Type B pancreatic cell (in vitro differentiated cells): ENCODE results near the gene MAPK14. TPM values are rescaled to one million over a fixed set of nuclear protein-coding genes. Genes with fewer than 3 reads are reported as not detected.

Source experiments
- DNase-seq: peaks from one replicate; pipeline ENCODE4 v3.0.0; 2021; ENCODE audit warnings: mixed read lengths; ENCODE audit not compliant: unreplicated experiment; ENCODE audit errors: extremely low spot score
- H3K27ac Mint-ChIP-seq: 2 replicates; pipeline ENCODE4 v1.8.0; 2021; ENCODE audit warnings: mild to moderate bottlenecking, mixed read lengths
- H3K27me3 Mint-ChIP-seq: 2 replicates; pipeline ENCODE4 v1.8.0; 2021; ENCODE audit warnings: mixed read lengths
- H3K36me3 Mint-ChIP-seq: 2 replicates; pipeline ENCODE4 v1.8.0; 2021; ENCODE audit warnings: mixed read lengths
- H3K4me1 Mint-ChIP-seq: one replicate; pipeline ENCODE4 v1.8.0; 2021; ENCODE audit warnings: mixed read lengths; ENCODE audit not compliant: unreplicated experiment
- H3K4me3 Mint-ChIP-seq: 2 replicates; pipeline ENCODE4 v1.8.0; 2021; ENCODE audit warnings: mild to moderate bottlenecking, mixed read lengths
- H3K9me3 Mint-ChIP-seq: 2 replicates; pipeline ENCODE4 v1.8.0; 2021; ENCODE audit warnings: mixed read lengths
- CTCF ChIP-seq: fragments of 200-600 bp; sonication (generic); conservative IDR thresholded peaks from 2 replicates; pipeline ENCODE4 v1.5.0; 2021; ENCODE audit warnings: antibody characterized with exemption, mild to moderate bottlenecking
- total RNA-seq: library from RNA; stranded (reverse); gene quantifications from 2 replicates; pipeline ENCODE4 v1.2.1, GENCODE V29; 2021; ENCODE audit warnings: low replicate concordance

Gene MAPK14
- total RNA-seq, 1 donor from 2014 or later, result 40.1 TPM

- no peak for DNase-seq
- H3K27ac Mint-ChIP-seq, result peak overlapping the region; percentile 88
- no peak for TF ChIP-seq CTCF
- peak overlapping the region; percentile 64 for H3K4me3 Mint-ChIP-seq
- peaks cover 41% of the 10 kb centered on the region for H3K4me1 Mint-ChIP-seq
- H3K36me3 Mint-ChIP-seq, result no peaks in the 10 kb centered on the region
- H3K9me3 Mint-ChIP-seq, result no peaks in the 10 kb centered on the region
- no peaks in the 10 kb centered on the region for H3K27me3 Mint-ChIP-seq
Measured at GRCh38 chr6:36095497-36096391, 68.1 kb downstream of the MAPK14 start.

GRCh38 chr6:36098253-36098919, 70.8 kb downstream of the MAPK14 start:
- Mint-ChIP-seq H3K27me3 (no peaks in the 10 kb centered on the region), H3K4me1 (peaks cover 41% of the 10 kb centered on the region), H3K27ac (peak overlapping the region; percentile 60), H3K36me3 (peaks cover 9% of the 10 kb centered on the region), H3K9me3 (no peaks in the 10 kb centered on the region), H3K4me3 (no peak overlapping the region)
- no peak for TF ChIP-seq CTCF
- no peak for DNase-seq

- TF ChIP-seq CTCF, result peak; percentile 42
- Mint-ChIP-seq H3K27me3 (no peaks in the 10 kb centered on the region), H3K9me3 (no peaks in the 10 kb centered on the region), H3K4me1 (peaks cover 41% of the 10 kb centered on the region), H3K36me3 (peaks cover 12% of the 10 kb centered on the region), H3K27ac (peak overlapping the region; percentile 60), H3K4me3 (no peak overlapping the region)
- no peak for DNase-seq
Measured at GRCh38 chr6:36098920-36099647, 71.5 kb downstream of the MAPK14 start.

- peaks cover 36% of the 10 kb centered on the region for H3K4me1 Mint-ChIP-seq
- no peaks in the 10 kb centered on the region for H3K27me3 Mint-ChIP-seq
- H3K36me3 Mint-ChIP-seq, result peaks cover 15% of the 10 kb centered on the region
- DNase-seq, result no peak
- no peak for TF ChIP-seq CTCF
- H3K9me3 Mint-ChIP-seq, result no peaks in the 10 kb centered on the region
- no peak overlapping the region for H3K4me3 Mint-ChIP-seq
- H3K27ac Mint-ChIP-seq, result no peak overlapping the region
Measured at GRCh38 chr6:36099869-36100483, 72.4 kb downstream of the MAPK14 start.

GRCh38 chr6:36101691-36102090, 74.1 kb downstream of the MAPK14 start:
- TF ChIP-seq CTCF, result no peak
- H3K36me3 Mint-ChIP-seq, result peaks cover 15% of the 10 kb centered on the region
- H3K27me3 Mint-ChIP-seq, result no peaks in the 10 kb centered on the region
- H3K9me3 Mint-ChIP-seq, result no peaks in the 10 kb centered on the region
- peaks cover 21% of the 10 kb centered on the region for H3K4me1 Mint-ChIP-seq
- no peak overlapping the region for H3K27ac Mint-ChIP-seq
- no peak for DNase-seq
- H3K4me3 Mint-ChIP-seq, result no peak overlapping the region
